ENCODE results near the gene PHF20.

Gene PHF20

GRCh38 chr20:35730583-35731468 lies 41.0 kb upstream of the PHF20 start:
- Histone ChIP-seq H3K27ac (ENCODE audit: low read length) (no peak overlapping the region), H3K9me2 (replicated peaks; ENCODE audit: insufficient read depth, low read length) (no peaks in the 10 kb centered on the region), H3K4me3 (ENCODE audit: low read length) (no peak overlapping the region), H4K20me1 (ENCODE audit: insufficient read depth, low read length) (peaks cover 80% of the 10 kb centered on the region), H3K9ac (ENCODE audit: low read length) (no peak overlapping the region), H3K4me2 (ENCODE audit: low read depth, low read length) (no peak overlapping the region), H3K27me3 (replicated peaks; ENCODE audit: insufficient read depth, low read length) (no peaks in the 10 kb centered on the region), H3K4me1 (ENCODE audit: low read length) (peaks cover 2% of the 10 kb centered on the region; the same call in 1 of the 2 replicates), H3K79me2 (ENCODE audit: low read length) (peaks cover 98% of the 10 kb centered on the region), H3K36me3 (replicated peaks; ENCODE audit: insufficient read depth, low read length) (peaks cover 59% of the 10 kb centered on the region; the same call in 1 of the 2 replicates), H3F3A (ENCODE audit: insufficient read depth, low read length) (peaks cover 12% of the 10 kb centered on the region), H2AFZ (ENCODE audit: low read length) (no peak overlapping the region), H3K9me3 (replicated peaks; ENCODE audit: insufficient read depth, low read length) (no peaks in the 10 kb centered on the region)
- no peak for TF ChIP-seq CTCF (IDR thresholded peaks at IDR 0.05; ENCODE audit: low read length)
- no peak for DNase-seq

GRCh38 chr20:35731469-35731788 lies 40.4 kb upstream of the PHF20 start:
- Histone ChIP-seq H3F3A (ENCODE audit: insufficient read depth, low read length) (peaks cover 15% of the 10 kb centered on the region), H3K79me2 (ENCODE audit: low read length) (peaks cover 98% of the 10 kb centered on the region), H3K27me3 (replicated peaks; ENCODE audit: insufficient read depth, low read length) (no peaks in the 10 kb centered on the region), H3K36me3 (replicated peaks; ENCODE audit: insufficient read depth, low read length) (peaks cover 56% of the 10 kb centered on the region; the same call in 1 of the 2 replicates), H4K20me1 (ENCODE audit: insufficient read depth, low read length) (peaks cover 86% of the 10 kb centered on the region), H3K4me3 (ENCODE audit: low read length) (no peak overlapping the region), H2AFZ (ENCODE audit: low read length) (no peak overlapping the region), H3K9ac (ENCODE audit: low read length) (no peak overlapping the region), H3K9me2 (replicated peaks; ENCODE audit: insufficient read depth, low read length) (no peaks in the 10 kb centered on the region), H3K4me2 (ENCODE audit: low read depth, low read length) (no peak overlapping the region), H3K27ac (ENCODE audit: low read length) (no peak overlapping the region), H3K4me1 (ENCODE audit: low read length) (peaks cover 5% of the 10 kb centered on the region; the same call in 1 of the 2 replicates), H3K9me3 (replicated peaks; ENCODE audit: insufficient read depth, low read length) (no peaks in the 10 kb centered on the region)
- no peak for TF ChIP-seq EZH2phosphoT487 (IDR thresholded peaks at IDR 0.05; ENCODE audit: low read length)
- TF ChIP-seq EZH2 (optimal IDR thresholded peaks at IDR 0.05; ENCODE audit: low read depth, low read length) = no peak
- TF ChIP-seq CTCF (IDR thresholded peaks at IDR 0.05; ENCODE audit: low read length) = no peak
- DNase-seq = no peak

- H3F3A ChIP-seq (ENCODE audit: insufficient read depth, low read length) = peaks cover 15% of the 10 kb centered on the region
- H3K79me2 ChIP-seq (ENCODE audit: low read length) = peaks cover 98% of the 10 kb centered on the region
- H3K4me1 ChIP-seq (ENCODE audit: low read length) = peaks cover 5% of the 10 kb centered on the region; the same call in 1 of the 2 replicates
- H4K20me1 ChIP-seq (ENCODE audit: insufficient read depth, low read length) = peaks cover 81% of the 10 kb centered on the region
- H3K27ac ChIP-seq (ENCODE audit: low read length) = no peak overlapping the region
- no peak for TF ChIP-seq CTCF (IDR thresholded peaks at IDR 0.05; ENCODE audit: low read length)
- TF ChIP-seq EZH2 (optimal IDR thresholded peaks at IDR 0.05; ENCODE audit: low read depth, low read length) = no peak
- TF ChIP-seq EZH2phosphoT487 (IDR thresholded peaks at IDR 0.05; ENCODE audit: low read length) = no peak
- no peak overlapping the region for H2AFZ ChIP-seq (ENCODE audit: low read length)
- DNase-seq = no peak
- no peak overlapping the region for H3K4me2 ChIP-seq (ENCODE audit: low read depth, low read length)
- no peaks in the 10 kb centered on the region for H3K9me2 ChIP-seq (replicated peaks; ENCODE audit: insufficient read depth, low read length)
- no peak overlapping the region for H3K4me3 ChIP-seq (ENCODE audit: low read length)
- H3K9ac ChIP-seq (ENCODE audit: low read length) = no peak overlapping the region
- H3K9me3 ChIP-seq (replicated peaks; ENCODE audit: insufficient read depth, low read length) = no peaks in the 10 kb centered on the region
- H3K27me3 ChIP-seq (replicated peaks; ENCODE audit: insufficient read depth, low read length) = no peaks in the 10 kb centered on the region
- H3K36me3 ChIP-seq (replicated peaks; ENCODE audit: insufficient read depth, low read length) = peaks cover 50% of the 10 kb centered on the region; the same call in 1 of the 2 replicates
Measured at GRCh38 chr20:35731862-35732643, 39.8 kb upstream of the PHF20 start.
